Gastrocnemius medialis (tissue), 4 donors: Measurements from ENCODE around the gene TMEM132D. TPM values are rescaled to one million over a fixed set of nuclear protein-coding genes. Genes with fewer than 3 reads are reported as not detected.

ENCODE experiments used
- ATAC-seq, 2 donors: fragments of 150-250 bp; one replicate each; pipeline ENCODE4 v1.9.1; 2016
- DNase-seq, 2 donors: peaks; one replicate each; pipeline ENCODE4 v3.0.0-alpha.2; 2019
- H3K27ac ChIP-seq, 4 donors: fragments of 200-600 bp; sonication (generic); 1 replicate in 1 of 4; 2 replicates in 3 of 4; pipeline ENCODE4 v1.5.1; 2016 to 2018; ENCODE audit warnings: mild to moderate bottlenecking in 2 of 4, moderate library complexity in 1 of 4
- H3K27me3 ChIP-seq, 3 donors: fragments of 200-600 bp; sonication (generic) in 2 of 3; 1 replicate in 1 of 3; 2 replicates in 2 of 3; pipeline versions ENCODE4 v1.5.1 to v1.6.0; 2016 to 2019; ENCODE audit warnings: mild to moderate bottlenecking in 1 of 3, moderate library complexity in 1 of 3
- H3K36me3 ChIP-seq, 2 donors: fragments of 200-600 bp; sonication (generic) in 1 of 2; one replicate each; pipeline ENCODE4 v1.5.1; 2017 to 2018
- H3K4me1 ChIP-seq, 2 donors: fragments of 200-600 bp; sonication (generic) in 1 of 2; one replicate each; pipeline ENCODE4 v1.5.1; 2016 to 2017; ENCODE audit warnings: mild to moderate bottlenecking in 2 of 2
- H3K4me3 ChIP-seq, 4 donors: fragments of 200-600 bp; sonication (generic) in 3 of 4; 1 replicate in 1 of 4; 2 replicates in 3 of 4; pipeline ENCODE4 v1.5.1; 2016 to 2019; ENCODE audit warnings: mild to moderate bottlenecking in 2 of 4
- H3K9me3 ChIP-seq, 3 donors: fragments of 200-600 bp; sonication (generic) in 2 of 3; 1 replicate in 1 of 3; 2 replicates in 2 of 3; pipeline ENCODE4 v1.5.1; 2016 to 2019
- CTCF ChIP-seq, 5 experiments: fragments of 450-650 bp in 3 of 5; fragments of 200-600 bp in 2 of 5; sonication (generic) in 2 of 5; IDR thresholded peaks in 4 of 5; conservative IDR thresholded peaks in 1 of 5; 1 replicate in 4 of 5; 2 replicates in 1 of 5; pipeline ENCODE4 v1.5.1; 2016 to 2019; ENCODE audit warnings: antibody characterized with exemption in 5 of 5, mild to moderate bottlenecking in 3 of 5, moderate library complexity in 3 of 5
- POLR2A ChIP-seq, 2 donors: fragments of 450-650 bp; IDR thresholded peaks; one replicate each; pipeline ENCODE4 v1.6.1; 2017; ENCODE audit warnings: antibody characterized with exemption in 2 of 2, mild to moderate bottlenecking in 2 of 2, moderate library complexity in 2 of 2
- in situ Hi-C, 4 donors: fragments of 200-750 bp; cut with MboI; loops; one replicate each; pipeline versions ENCODE4 v1.15.0 to v1.8.0; 2017; ENCODE audit warnings: low sequenced_read_pairs in 4 of 4
- intact Hi-C: fragments of 100-400 bp; cut with DNase I; formaldehyde crosslinking; loops from one replicate; pipeline ENCODE4 v1.15.1; 2023; ENCODE audit warnings: low total_unique reads
- total RNA-seq, 4 donors: library from RNA; depleted of rRNA; stranded (reverse); fragments of >200 nt; gene quantifications; one replicate each; pipeline versions ENCODE4 v1.1.0 to v1.2.3, GENCODE V29; 2016

Gene TMEM132D
- total RNA-seq, 4 donors from 2014 or later, result not detected

- no peak for TF ChIP-seq POLR2A (IDR thresholded peaks at IDR 0.05)
- TF ChIP-seq CTCF (IDR thresholded peaks at IDR 0.05 in 4 of 5, conservative IDR thresholded peaks at IDR 0.05 in 1 of 5), result no peak
- Histone ChIP-seq H3K36me3 (no peaks in the 10 kb centered on the region), H3K27ac (no peak overlapping the region), H3K4me3 (no peak overlapping the region), H3K9me3 (no peaks in the 10 kb centered on the region), H3K27me3 (no peaks in the 10 kb centered on the region), H3K4me1 (no peaks in the 10 kb centered on the region)
- DNase-seq, result no peak
- intact Hi-C loops, result no loop called here
- in situ Hi-C loops, result no loop called here
- no peak for ATAC-seq
Observed at GRCh38 chr12:129863938-129864337, 39.9 kb downstream of the TMEM132D start.

- DNase-seq, result no peak
- no peak overlapping the region for H3K4me3 ChIP-seq
- in situ Hi-C loops (no loop called here), intact Hi-C loops (no loop called here)
- ATAC-seq, result no peak
- no peaks in the 10 kb centered on the region for H3K9me3 ChIP-seq
- H3K4me1 ChIP-seq, result no peaks in the 10 kb centered on the region
- H3K27ac ChIP-seq, result no peak overlapping the region
- no peaks in the 10 kb centered on the region for H3K36me3 ChIP-seq
- TF ChIP-seq POLR2A (IDR thresholded peaks at IDR 0.05), result no peak
- no peak for TF ChIP-seq CTCF (IDR thresholded peaks at IDR 0.05 in 4 of 5, conservative IDR thresholded peaks at IDR 0.05 in 1 of 5)
- no peaks in the 10 kb centered on the region for H3K27me3 ChIP-seq
Observed at GRCh38 chr12:129862561-129863175, 41.2 kb downstream of the TMEM132D start.

- intact Hi-C loops, result no loop called here
- Histone ChIP-seq H3K27ac (no peak overlapping the region), H3K9me3 (no peaks in the 10 kb centered on the region), H3K36me3 (no peaks in the 10 kb centered on the region), H3K27me3 (no peaks in the 10 kb centered on the region), H3K4me1 (no peaks in the 10 kb centered on the region), H3K4me3 (no peak overlapping the region)
- in situ Hi-C loops, result no loop called here
- DNase-seq (no peak), ATAC-seq (no peak)
- no peak for TF ChIP-seq CTCF (IDR thresholded peaks at IDR 0.05 in 4 of 5, conservative IDR thresholded peaks at IDR 0.05 in 1 of 5)
- no peak for TF ChIP-seq POLR2A (IDR thresholded peaks at IDR 0.05)
Observed at GRCh38 chr12:129861951-129862350, 41.9 kb downstream of the TMEM132D start.

- intact Hi-C loops, result no loop called here
- Histone ChIP-seq H3K36me3 (no peaks in the 10 kb centered on the region), H3K27me3 (no peaks in the 10 kb centered on the region), H3K27ac (no peak overlapping the region), H3K4me1 (no peaks in the 10 kb centered on the region), H3K9me3 (no peaks in the 10 kb centered on the region), H3K4me3 (no peak overlapping the region)
- no peak for TF ChIP-seq POLR2A (IDR thresholded peaks at IDR 0.05)
- TF ChIP-seq CTCF (IDR thresholded peaks at IDR 0.05 in 4 of 5, conservative IDR thresholded peaks at IDR 0.05 in 1 of 5), result no peak
- ATAC-seq, result no peak
- in situ Hi-C loops, result no loop called here
- no peak for DNase-seq
Observed at GRCh38 chr12:129854591-129854990, 49.2 kb downstream of the TMEM132D start.

- ATAC-seq, result no peak
- TF ChIP-seq POLR2A (IDR thresholded peaks at IDR 0.05) (no peak), CTCF (IDR thresholded peaks at IDR 0.05 in 4 of 5, conservative IDR thresholded peaks at IDR 0.05 in 1 of 5) (no peak)
- intact Hi-C loops, result no loop called here
Observed at GRCh38 chr12:129851296-129851695, 52.5 kb downstream of the TMEM132D start.

More at GRCh38 chr12:129851296-129851695, 52.5 kb downstream of the TMEM132D start:
- no peaks in the 10 kb centered on the region for H3K27me3 ChIP-seq
- in situ Hi-C loops, result no loop called here
- H3K4me1 ChIP-seq, result no peaks in the 10 kb centered on the region
- H3K9me3 ChIP-seq, result no peaks in the 10 kb centered on the region
- H3K36me3 ChIP-seq, result no peaks in the 10 kb centered on the region
- no peak overlapping the region for H3K27ac ChIP-seq
- no peak overlapping the region for H3K4me3 ChIP-seq
- DNase-seq, result no peak
